GM21390 (cell line): ENCODE measurements around the gene CXXC5.

Experiments
- ATAC-seq: cut with Tn5 transposase; IDR thresholded peaks from one replicate; pipeline ENCODE4 v1.9.1; 2021; ENCODE audit not compliant: unreplicated experiment

The CXXC5 gene

DNA sequence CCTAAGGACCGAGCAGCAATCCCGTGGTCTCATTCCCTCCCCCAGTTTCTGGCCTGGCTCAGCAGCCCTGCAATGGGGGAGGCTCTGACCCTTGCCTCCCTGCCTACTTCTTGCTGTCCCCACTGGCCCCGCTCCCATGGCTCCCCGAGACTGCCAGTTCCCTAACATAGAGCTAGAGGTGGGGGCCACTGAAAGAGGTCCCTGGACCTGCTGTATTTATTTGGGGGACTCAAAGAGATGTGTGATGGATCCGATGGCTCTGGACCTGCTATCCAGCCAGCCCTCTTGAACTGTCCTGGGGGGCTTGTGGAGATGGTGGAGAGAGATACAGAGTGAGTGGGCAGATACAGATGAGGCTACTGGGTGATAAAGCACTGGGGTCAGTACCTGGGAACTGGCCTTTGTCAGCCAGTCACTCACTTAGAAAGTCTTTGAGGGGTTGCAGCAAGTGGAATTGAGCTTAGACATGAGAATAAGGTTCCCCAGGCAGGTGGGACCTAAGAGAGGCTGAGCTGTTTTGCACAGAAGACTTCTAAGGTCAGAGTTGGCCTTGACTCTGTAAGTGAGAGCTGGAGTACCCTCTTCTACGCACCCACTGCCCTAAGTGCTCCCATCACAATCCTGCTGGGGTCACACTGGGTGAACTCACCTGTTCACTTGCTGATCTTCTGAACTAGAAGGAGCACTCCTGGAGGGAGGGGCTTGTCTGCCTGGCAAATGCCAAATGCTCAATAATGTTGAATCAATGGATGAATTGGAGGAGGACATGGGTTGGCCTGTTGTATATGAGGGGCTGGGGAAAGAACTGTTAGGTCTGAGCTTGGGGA is 42.9 kb downstream of the CXXC5 start:
- no peak for ATAC-seq

DNA sequence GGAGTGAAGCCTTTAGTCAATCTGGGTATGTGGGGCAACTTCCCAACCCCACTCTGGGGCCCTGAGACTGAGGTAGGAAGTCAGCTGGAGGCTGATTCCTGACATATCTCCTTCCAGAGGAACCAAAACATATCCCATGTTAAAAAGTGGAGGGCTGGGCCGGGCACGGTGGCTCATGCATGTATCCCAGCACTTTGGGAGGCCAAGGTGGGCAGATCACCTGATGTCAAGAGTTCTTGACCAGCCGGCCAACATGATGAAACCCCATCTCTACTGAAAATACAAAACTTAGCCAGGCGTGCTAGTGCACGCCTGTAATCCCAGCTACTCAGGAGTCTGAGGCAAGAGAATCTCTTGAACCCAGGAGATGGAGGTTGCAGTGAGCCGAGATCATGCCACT is 44.0 kb downstream of the CXXC5 start:
- no peak for ATAC-seq

DNA sequence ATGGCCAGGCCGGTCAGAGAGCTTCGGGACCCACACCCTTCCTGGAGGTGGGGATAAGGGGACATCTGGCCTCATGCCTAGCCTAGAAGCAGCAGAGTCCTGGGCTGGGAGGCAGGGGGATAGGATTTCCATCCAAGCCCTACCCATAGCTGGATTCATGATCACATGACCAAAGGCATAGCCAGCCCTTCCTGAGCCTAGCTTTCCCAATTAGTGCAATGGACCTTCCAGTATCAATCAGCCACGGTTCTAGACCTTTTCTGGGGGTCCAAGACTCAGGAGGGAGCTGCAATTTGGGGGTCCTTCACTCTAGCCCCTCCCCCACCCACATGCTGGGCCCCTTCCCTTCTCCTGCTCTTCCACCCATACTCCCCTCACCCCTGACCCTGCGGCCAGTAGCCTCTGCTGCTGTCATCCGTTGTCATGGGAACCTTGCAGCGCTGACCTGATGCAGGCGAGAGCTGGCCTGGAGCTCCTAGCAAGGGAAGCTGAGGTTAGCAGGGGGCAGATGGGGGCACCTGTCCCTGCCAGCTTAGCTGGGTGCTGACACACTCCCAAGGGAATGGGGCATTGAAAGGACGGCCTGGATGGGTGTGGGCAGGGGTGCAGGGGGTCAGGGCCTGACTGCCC is 44.6 kb downstream of the CXXC5 start:
- no peak for ATAC-seq

DNA sequence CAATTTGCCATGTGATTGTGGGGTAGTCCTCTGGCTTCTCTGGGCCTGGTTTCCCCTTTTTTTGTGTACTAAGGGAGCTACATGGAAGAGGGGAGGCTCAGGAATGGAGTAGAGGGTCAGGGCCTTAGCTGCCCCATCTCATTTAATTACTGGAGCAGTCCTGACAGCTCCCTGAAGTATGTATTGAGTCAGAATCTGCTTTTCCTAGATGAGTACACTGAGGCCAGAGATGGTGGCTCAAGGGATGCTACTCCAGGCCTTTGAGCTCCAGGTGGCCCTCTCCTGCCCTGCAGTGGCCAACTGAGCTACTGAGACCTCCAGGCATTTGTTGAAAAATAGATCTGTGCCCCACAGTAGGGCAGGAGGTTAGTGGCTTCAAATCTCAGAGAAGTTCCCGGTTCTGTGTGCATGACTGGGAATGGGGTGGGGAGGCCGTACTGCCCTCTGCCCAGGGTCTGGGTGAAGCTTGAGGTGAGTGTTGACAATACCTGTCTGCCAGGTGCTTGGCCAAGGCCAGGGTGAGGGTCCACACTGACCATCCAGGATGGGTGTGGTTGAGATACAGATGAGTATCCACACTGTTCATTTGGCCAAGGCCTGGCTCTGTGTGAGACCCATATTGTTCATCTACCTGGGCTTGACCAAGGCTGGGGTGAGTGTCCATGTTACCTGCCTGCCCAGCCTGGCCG is 45.7 kb downstream of the CXXC5 start:
- ATAC-seq = no peak

DNA sequence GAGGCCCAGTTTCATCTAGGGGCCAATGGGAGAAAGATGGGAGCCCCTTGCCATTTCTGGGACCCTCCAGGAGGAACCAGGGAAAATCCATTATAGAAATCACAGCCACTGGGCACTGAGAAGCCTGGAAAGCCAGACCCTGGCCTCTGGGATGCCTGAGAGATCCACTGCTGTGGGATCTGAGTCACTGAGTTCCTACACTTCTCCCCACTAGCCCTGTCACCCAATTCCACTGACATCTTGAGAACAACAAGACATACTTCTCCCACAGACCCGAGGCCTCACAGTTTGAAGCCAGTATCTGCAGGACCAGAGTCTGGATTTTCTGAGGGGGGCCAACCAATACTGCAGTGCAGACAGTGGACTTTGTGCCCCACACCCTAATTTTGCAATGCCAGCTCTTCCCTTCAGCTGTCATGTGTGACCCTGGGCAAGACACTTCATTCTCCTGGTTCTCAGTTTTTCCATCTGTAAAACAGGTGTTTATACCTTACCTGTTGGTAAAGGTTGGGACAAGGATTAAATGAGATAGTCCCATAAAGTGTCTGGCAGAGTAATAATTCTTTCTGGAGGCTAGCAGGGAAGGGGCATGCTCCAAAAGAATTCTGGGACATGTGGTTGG is 46.5 kb downstream of the CXXC5 start:
- ATAC-seq = no peak

DNA sequence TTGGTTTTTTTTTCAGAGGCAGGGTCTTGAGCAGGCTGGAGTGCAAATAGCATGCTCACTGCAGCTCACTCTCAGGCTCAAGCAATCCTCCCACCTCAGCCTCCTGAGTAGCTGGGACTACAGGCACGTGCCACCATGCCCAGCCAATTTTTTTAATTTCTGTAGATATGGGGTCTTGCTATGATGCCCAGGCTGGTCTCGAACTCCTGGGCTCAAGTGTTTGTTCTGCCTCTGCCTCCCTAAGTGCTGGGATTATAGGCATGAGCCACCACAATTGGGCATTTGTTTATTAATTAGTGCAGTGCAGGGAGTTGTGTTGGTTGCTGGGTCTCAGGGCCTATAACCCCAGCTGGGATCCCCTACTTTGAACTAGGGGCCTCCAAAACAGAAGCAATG is 47.0 kb downstream of the CXXC5 start:
- no peak for ATAC-seq

DNA sequence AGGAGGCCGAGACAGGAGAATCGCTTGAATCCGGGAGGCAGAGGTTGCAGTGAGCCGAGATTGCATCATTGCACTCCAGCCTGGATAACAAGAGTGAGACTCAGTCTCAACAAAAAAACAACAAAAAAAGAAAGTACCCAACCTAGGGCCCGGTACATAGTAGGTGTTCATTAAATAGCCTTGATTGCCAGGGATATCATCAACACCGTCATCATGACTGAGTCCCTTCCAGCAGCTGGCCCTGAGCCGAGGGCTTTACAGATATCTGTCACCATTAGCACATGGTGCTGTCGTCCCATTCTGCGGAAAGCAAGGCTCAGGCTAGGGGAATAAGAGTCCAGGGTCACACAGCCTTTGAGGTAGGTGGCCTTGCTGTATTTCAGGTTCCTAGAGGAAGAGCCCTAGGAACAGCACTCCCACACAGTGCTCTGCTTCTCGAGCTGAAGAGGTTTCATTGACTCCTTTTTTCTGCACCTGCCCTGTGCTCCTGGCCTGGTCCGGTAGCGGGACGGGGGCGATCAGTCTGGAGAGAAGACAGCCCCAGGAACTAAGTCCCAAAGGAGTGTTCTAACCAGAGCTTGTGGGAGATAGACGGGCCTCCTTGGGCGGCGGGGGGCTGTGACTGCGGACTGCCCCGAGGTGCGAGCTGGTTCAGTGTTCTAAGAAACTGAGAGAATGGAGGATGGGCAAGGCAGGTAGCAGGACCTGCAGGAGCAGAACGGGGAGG is 48.2 kb downstream of the CXXC5 start:
- ATAC-seq = no peak

DNA sequence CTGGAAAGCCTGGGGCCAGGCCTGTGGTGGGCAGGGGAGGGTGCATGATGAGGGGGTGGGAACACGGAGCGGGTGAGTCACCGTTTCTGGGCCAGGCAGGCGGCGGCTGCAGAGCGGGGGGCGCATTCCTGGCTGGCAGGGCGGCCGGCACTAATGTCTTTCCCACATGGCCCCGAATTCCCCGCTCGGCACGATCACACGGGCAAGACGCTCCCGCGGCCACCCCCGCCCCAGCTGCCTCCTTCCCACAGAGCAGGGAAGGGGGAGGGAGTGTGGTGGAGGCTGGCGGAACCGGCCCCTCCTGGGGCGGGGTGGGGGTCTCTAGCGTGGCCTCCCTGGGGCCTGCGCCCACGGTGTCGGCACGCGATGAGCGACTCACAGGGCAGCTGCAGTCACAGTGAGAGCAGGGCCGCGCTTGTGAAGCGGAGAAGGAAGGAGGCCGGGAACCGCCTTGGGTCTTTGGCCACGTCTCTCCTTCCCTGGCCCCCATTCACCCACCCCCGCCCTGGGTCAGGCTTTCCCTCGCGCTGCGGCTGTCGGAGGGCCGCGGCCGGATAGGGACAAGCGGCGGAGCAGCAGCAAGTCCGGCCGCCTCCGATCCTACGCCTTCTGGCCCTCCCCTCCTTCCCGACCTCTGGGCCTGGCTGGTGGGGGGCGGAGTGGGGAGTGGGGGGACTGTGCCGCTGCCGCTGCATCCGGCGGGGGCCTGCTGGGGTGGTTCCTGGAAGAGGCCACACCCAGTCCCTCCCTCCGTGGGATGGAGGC is 48.9 kb downstream of the CXXC5 start:
- ATAC-seq = no peak

DNA sequence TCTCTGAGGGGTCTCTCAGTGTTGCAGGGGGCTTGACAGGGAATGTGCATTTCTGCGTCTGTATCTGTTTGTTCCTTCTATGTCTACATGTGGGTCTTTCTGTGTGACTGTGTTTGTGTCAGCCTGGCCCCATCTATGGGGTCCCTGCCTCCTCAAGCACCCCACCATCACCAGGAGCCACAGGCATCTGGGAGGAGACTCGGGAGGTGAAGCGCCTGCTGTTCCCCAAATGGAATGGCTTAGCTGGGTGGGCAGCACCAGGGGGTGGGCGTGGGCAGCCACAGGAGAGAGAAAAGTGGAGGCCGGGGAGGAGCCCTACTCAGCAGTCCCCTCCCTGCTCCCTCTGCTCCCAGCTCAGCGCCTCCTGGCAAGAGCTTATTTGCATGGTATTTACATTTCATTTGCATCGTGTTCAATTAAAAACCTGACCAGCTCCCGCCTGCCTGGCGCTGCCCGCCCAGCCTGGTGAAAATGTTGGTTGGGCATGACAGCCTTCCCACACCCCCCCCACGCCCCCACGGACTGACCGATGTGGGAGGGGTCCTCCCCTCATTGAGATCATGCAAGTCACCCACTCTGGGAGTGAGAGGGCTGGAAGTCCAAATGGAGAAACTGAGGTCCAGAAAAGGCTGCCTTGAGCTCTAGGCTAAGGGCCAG is 50.5 kb downstream of the CXXC5 start:
- no peak for ATAC-seq

DNA sequence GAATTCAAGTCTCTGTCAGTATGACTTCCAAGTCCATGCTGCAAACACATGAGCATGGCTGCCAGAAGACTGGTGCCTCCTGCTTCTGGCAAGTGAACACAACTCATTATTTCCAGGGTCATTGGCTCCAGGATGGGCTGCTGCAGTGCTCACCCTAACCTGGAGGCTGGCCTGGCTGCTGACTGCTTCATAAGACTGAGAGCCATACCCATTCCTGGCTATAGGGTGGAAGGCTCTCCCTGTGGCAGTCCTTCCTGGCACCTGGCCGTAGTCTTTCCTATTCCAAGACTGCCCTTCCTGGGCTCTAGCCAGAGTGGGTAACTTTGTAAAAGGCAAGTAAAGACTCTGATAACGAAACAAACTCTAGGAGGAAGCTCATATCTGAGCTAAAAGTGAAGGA is 51.2 kb downstream of the CXXC5 start:
- no peak for ATAC-seq

DNA sequence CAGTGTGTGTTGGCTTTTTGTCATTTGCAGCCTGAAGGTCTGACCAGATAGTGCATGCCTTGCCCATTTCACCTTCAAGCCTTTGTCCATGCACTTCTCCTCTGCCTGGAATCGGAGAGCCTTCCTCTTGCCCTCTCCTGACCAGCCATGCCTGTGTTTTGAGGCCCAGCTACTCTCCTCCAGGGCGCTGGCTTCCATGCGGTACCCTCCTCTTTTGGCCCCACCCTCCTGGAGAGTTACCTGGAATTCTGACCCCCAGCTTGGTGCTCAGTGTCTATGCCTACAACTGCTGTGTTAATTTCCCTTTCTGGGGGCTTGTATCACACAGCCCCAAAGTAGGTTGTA is 52.5 kb downstream of the CXXC5 start:
- no peak for ATAC-seq

DNA sequence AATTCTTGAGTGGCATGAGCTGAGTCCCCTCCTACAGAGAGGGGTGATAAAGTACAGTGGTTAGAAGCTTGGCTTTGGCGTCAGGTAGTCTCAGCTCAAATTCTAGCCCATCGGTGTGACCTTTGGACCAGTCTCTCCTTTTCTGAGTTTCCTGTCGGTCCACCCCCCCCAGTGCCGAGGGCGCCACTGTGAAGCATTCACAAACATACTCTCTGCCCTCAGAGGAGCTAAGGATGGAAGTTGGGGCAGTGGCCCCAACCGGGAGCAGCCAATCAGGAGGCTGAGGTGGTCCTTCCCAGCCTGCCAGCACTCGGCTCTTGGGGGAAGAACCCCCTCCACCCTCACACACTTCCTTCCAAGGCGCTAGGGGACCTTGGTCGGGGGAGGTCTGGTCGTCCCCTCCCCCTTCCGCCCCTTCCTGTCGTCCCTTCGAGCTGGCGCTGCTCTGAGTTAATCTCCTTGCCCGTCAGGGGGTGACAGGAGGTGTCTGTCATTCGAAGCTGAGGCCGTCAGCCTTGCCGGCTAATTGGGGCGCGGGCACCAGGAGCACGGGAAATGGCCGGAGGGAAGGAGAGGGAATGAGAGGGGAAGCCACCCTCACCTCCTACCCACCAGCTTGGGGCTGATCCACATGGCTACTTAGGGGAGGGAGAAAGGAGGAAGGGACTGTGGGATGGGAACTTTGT is 53.0 kb downstream of the CXXC5 start:
- ATAC-seq = no peak

DNA sequence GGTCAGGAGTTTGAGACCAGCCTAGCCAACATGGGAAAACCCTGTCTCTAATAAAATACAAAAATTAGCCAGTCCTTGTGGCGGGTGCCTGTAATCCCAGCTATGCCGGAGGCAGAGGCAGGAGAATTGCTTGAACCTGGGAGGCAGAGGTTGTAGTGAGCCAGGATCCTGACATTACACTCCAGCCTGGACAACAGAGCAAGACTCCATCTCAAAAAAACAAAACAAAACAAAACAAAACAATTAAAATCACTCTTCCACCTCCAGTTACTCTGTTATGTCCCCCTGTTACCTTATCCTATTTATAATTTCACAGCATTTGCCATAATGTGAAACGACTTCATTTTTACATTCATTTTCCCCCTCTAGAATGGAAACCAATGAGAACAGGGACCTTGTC is 54.4 kb downstream of the CXXC5 start:
- no peak for ATAC-seq

DNA sequence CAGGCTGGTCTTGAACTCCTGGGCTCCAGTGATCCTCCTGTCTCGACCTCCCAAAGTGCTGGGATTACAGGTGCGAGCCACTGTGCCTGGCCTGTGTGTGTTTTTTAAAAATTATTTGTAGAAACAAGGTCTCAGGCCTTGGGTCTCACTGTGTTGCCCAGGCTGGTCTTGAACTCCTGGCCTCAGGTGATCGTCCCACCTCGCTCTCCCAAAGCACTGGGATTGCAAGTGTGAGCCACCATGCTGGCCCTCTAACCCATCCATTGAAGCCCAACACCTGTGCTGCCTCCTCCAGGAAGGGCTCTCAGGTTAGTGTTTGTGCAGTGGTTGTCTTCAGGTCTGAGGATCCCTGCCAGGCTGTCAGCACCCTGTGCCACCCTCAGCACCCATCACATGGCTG is 56.6 kb downstream of the CXXC5 start:
- no peak for ATAC-seq

DNA sequence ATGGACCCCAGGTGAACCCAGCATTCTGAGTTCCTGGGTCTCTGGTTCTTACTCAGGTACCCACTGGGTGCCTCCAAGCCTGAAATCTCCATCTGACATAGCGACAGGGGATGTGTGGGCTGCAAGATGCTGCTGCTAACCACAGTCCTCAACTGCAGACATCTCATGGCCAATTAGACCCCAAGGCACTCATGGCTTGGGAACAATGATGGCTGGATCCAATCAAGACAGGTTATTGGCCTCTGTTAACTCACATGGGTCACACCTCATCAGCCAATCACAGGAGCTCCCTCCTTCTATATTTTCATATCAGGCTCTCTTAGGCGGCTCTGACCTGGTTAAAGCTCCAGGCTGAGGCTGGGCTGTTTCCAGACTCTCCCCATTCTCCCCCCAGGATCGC is 57.0 kb downstream of the CXXC5 start:
- no peak for ATAC-seq

DNA sequence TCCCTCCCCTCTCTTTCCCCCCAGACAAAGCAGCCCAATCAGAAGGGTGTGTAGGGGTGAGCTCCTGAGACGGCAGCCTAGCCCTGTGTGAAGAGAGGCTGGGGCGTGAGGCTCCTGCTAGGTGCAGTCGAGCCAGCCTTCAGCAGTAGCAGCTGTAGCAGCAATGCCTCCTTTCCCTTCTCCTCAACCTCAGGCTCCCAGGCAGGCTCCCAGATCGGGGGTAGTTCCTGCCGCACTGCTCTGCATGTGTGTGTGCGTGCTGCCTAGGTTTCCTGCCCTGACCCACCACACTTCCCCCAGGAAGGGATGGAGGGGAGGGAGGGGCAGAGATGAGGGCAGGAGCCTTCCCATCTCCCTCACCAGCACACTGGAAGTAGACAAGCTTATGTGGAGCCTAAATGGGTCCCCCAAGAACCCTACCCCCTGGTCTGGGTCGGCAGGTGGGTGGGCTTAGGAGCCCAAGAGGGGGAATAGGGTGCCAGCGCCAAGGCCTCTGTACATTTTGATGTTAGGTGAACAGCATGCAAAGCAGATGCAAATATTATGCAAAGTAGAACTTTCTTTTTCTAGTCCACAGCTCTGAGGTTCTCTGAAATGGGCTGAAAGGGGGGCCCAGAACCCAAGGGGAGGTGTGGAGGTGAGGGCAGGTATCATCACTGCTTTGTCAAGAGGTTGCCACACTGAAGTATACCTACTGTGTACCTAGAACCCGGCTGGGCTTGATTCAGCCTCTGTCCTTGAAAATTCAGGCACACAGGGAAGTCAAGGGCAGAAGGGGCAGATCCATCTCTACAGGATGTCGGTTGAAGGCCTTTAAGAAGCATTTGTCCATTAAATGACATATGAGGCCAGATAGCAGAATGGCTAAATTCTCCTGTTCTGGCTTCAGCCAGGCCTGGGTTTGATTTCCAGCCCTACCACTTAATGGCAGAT is 57.8 kb downstream of the CXXC5 start:
- no peak for ATAC-seq

DNA sequence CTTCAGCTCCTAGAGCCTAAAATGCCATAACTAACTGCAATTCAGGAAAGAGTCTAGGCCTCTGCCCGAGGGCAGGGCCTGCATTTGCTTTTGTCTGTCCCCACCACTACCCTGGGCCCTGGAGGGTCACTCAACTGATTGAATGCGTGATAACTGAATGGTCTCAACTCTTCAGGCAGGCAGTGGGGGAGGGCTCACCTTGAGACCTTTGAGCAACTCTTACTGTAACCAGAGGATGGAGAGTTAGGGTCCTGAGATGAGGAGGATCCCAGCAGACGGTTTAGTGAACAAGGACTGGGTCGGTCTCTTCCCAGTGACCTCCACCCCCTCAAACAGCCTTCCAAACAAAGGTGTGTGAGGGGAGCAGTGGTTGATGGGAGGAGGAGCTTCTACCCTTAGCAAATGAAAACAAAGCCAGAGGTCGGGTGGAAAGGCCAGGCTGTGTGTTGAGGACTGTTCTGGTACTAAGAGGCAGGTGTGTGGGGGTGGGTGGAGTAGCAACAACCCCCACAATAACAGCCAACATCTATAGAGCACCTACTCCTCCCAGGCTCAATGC is 59.4 kb downstream of the CXXC5 start:
- no peak for ATAC-seq

DNA sequence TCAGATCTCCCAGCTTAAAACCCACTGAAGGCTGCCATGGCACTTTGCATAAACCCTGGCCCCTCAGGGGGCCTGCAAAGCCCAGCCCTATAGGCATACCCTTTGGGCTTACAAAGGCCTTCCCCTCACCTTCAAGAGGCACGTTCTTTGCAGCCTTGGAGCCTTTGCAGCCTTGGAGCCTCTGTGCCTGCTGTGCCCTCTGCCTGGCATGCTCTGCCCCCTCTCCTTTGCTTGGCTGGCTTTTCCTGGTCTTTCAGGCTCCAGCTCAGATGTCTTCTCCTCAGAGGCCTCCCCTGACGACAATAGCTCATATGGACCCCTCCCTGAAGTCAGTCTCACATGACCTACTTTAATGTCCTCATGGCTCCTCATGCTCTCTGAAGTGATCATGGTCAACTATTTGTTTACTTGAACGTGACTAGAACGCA is 60.3 kb downstream of the CXXC5 start:
- ATAC-seq = no peak
